Kidney epithelial cell (primary cell): ENCODE measurements around the gene PNMA8C. TPM values are rescaled to one million over a fixed set of nuclear protein-coding genes. Genes with fewer than 3 reads are reported as not detected.

Experiments used
- DNase-seq: peaks from one replicate; pipeline ENCODE4 v3.0.0-alpha.2; 2010; ENCODE audit warnings: low read depth
- H3K27me3 ChIP-seq: 2 replicates; pipeline ENCODE4 v1.6.0; 2011; ENCODE audit warnings: low read length; ENCODE audit not compliant: control insufficient read depth, insufficient read depth
- H3K36me3 ChIP-seq: 2 replicates; pipeline ENCODE4 v1.5.1; 2011; ENCODE audit warnings: low read length; ENCODE audit not compliant: control insufficient read depth, insufficient read depth
- H3K4me3 ChIP-seq: 2 replicates; pipeline ENCODE4 v1.5.1; 2011; ENCODE audit warnings: low read depth, mild to moderate bottlenecking, control low read depth, low read length
- CTCF ChIP-seq: IDR thresholded peaks from 2 replicates; pipeline ENCODE4 v1.5.1; 2011; ENCODE audit warnings: mild to moderate bottlenecking, moderate library complexity, low read length, control low read depth, inconsistent platforms; ENCODE audit not compliant: insufficient read depth, poor library complexity, severe bottlenecking
- total RNA-seq: library from RNA; depleted of rRNA; stranded (reverse); fragments of >200 nt; gene quantifications from 2 replicates; pipeline ENCODE4 v1.2.3, GENCODE V29; 2015

The PNMA8C gene
- total RNA-seq, 1 donor from 2014 or later = 0.25 TPM

- Histone ChIP-seq H3K36me3 (no peaks in the 10 kb centered on the region), H3K4me3 (no peak overlapping the region)
- no peak for DNase-seq
Measured at GRCh38 chr19:46408664-46409039, 20.1 kb downstream of the PNMA8C start.

GRCh38 chr19:46407856-46408663, 20.7 kb downstream of the PNMA8C start:
- Histone ChIP-seq H3K36me3 (no peaks in the 10 kb centered on the region), H3K4me3 (no peak overlapping the region), H3K27me3 (no peaks in the 10 kb centered on the region)
- DNase-seq = no peak
- no peak for TF ChIP-seq CTCF

More at GRCh38 chr19:46408664-46409039, 20.1 kb downstream of the PNMA8C start:
- no peaks in the 10 kb centered on the region for H3K27me3 ChIP-seq
- TF ChIP-seq CTCF = no peak

- TF ChIP-seq CTCF = no peak
- no peak overlapping the region for H3K4me3 ChIP-seq
- H3K36me3 ChIP-seq = no peaks in the 10 kb centered on the region
- DNase-seq = no peak
- H3K27me3 ChIP-seq = no peaks in the 10 kb centered on the region
Measured at GRCh38 chr19:46406976-46407375, 21.8 kb downstream of the PNMA8C start.

- no peak for DNase-seq
Measured at GRCh38 chr19:46404753-46405468, 23.8 kb downstream of the PNMA8C start.

GRCh38 chr19:46404055-46404752, 24.5 kb downstream of the PNMA8C start:
- DNase-seq = no peak
- TF ChIP-seq CTCF = peak; percentile 50
- Histone ChIP-seq H3K36me3 (no peaks in the 10 kb centered on the region), H3K4me3 (peak overlapping the region; percentile 41), H3K27me3 (no peaks in the 10 kb centered on the region)

More at GRCh38 chr19:46404753-46405468, 23.8 kb downstream of the PNMA8C start:
- peak; percentile 32 for TF ChIP-seq CTCF
- no peaks in the 10 kb centered on the region for H3K36me3 ChIP-seq
- no peaks in the 10 kb centered on the region for H3K27me3 ChIP-seq
- H3K4me3 ChIP-seq = peak overlapping the region; percentile 41
